ENCODE results near the gene CARD6. TPM values are rescaled to one million over a fixed set of nuclear protein-coding genes. Genes with fewer than 3 reads are reported as not detected.

Gene CARD6
- total and polyA plus RNA-seq, 2 donors (not counting 1 experiment from before 2014, with no cell fraction given), result 0.72 to 2.7 TPM

DNA sequence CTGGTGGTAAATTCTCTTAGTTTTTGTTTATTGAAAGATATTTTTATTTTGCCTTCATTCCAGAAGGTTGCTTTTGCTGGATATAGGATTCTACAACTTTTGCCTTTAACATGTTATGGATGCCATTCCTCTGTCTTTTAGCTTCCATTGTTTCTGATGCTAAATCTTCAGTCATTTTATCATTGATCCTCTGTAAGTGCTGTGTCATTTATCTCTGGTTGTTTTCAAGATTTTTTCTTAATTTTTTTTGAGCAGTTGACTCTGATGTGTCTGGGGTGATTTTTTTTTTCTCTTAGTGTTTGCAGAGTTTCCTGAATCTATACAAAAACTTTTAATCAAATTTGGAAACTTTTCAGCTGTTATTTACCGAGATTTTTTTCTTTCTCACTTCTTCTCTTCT, 6.4 kb downstream of the CARD6 start:
- Mint-ChIP-seq H3K27me3 (no peaks in the 10 kb centered on the region), H3K4me3 (no peak overlapping the region), H3K27ac (no peak overlapping the region), H3K4me1 (peaks cover 8% of the 10 kb centered on the region), H3K9me3 (ENCODE audit: insufficient read depth) (no peaks in the 10 kb centered on the region)
- Histone ChIP-seq H3K27me3 (replicated peaks in 1 of 4; ENCODE audit: control extremely low read depth in 1 of 4, control insufficient read depth in 3 of 4, insufficient read depth in 4 of 4, low read length in 3 of 4) (no peaks in the 10 kb centered on the region), H3K27ac (ENCODE audit: low read length in 2 of 2) (no peak overlapping the region), H3K4me1 (ENCODE audit: control insufficient read depth in 2 of 2, insufficient read depth in 2 of 2, low read length in 2 of 2) (peaks cover 6 to 12% of the 10 kb centered on the region in 2 donors), H3K9ac (ENCODE audit: low read length) (no peak overlapping the region), H3K79me2 (ENCODE audit: control insufficient read depth, insufficient read depth, low read length) (no peaks in the 10 kb centered on the region), H2AFZ (ENCODE audit: insufficient read depth, low read depth, low read length, poor library complexity, severe bottlenecking) (no peak overlapping the region), H3K4me2 (replicated peaks; ENCODE audit: low read depth, low read length, poor library complexity, severe bottlenecking) (no peak overlapping the region), H4K20me1 (ENCODE audit: control insufficient read depth, insufficient read depth, low read length, poor library complexity, severe bottlenecking) (no peaks in the 10 kb centered on the region), H3K4me3 (ENCODE audit: control extremely low read depth in 1 of 5, extremely low read depth in 1 of 5, insufficient read depth in 1 of 5, low read depth in 2 of 5, low read length in 4 of 5) (no peak overlapping the region), H3K9me3 (ENCODE audit: control extremely low read depth in 1 of 3, control insufficient read depth in 2 of 3, insufficient read depth in 1 of 3, low read length in 2 of 3) (peaks cover 0 to 3% (median 0%) of the 10 kb centered on the region in 3 donors), H3K36me3 (replicated peaks in 1 of 2; ENCODE audit: control extremely low read depth in 1 of 2, control insufficient read depth in 1 of 2, extremely low read depth in 1 of 2, insufficient read depth in 2 of 2, low read length in 1 of 2) (no peaks in the 10 kb centered on the region)
- ChIA-PET CTCF (no interaction called here), POLR2A (no interaction called here)
- no peak for TF ChIP-seq EZH2 (IDR thresholded peaks at IDR 0.05; ENCODE audit: borderline replicate concordance, insufficient read depth, low read depth, low read length, poor library complexity, severe bottlenecking)
- TF ChIP-seq, protein P1, sequence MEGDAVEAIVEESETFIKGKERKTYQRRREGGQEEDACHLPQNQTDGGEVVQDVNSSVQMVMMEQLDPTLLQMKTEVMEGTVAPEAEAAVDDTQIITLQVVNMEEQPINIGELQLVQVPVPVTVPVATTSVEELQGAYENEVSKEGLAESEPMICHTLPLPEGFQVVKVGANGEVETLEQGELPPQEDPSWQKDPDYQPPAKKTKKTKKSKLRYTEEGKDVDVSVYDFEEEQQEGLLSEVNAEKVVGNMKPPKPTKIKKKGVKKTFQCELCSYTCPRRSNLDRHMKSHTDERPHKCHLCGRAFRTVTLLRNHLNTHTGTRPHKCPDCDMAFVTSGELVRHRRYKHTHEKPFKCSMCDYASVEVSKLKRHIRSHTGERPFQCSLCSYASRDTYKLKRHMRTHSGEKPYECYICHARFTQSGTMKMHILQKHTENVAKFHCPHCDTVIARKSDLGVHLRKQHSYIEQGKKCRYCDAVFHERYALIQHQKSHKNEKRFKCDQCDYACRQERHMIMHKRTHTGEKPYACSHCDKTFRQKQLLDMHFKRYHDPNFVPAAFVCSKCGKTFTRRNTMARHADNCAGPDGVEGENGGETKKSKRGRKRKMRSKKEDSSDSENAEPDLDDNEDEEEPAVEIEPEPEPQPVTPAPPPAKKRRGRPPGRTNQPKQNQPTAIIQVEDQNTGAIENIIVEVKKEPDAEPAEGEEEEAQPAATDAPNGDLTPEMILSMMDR (IDR thresholded peaks at IDR 0.05), result no peak
- ATAC-seq (ENCODE audit: low read depth) (no peak), DNase-seq (no peak)
- intact Hi-C loops (cut with micrococcal nuclease), result no loop called here
- WGBS (ENCODE audit: insufficient coverage), result no CpG with 5 or more reads among the region's 1 CpG

GRCh38 chr5:40853632-40854192, 12.5 kb downstream of the CARD6 start:
- ChIA-PET POLR2A (no interaction called here), CTCF (no interaction called here)
- no peaks in the 10 kb centered on the region for H3K79me2 ChIP-seq (ENCODE audit: control insufficient read depth, insufficient read depth, low read length)
- Mint-ChIP-seq H3K9me3 (ENCODE audit: insufficient read depth) (no peaks in the 10 kb centered on the region), H3K27ac (no peak overlapping the region), H3K4me3 (no peak overlapping the region), H3K27me3 (no peaks in the 10 kb centered on the region), H3K4me1 (peaks cover 6% of the 10 kb centered on the region)
- no peak overlapping the region for H3K27ac ChIP-seq (ENCODE audit: low read length in 2 of 2)
- DNase-seq, result no peak
- no peak overlapping the region for H3K4me3 ChIP-seq (ENCODE audit: control extremely low read depth in 1 of 5, extremely low read depth in 1 of 5, insufficient read depth in 1 of 5, low read depth in 2 of 5, low read length in 4 of 5)
- H2AFZ ChIP-seq (ENCODE audit: insufficient read depth, low read depth, low read length, poor library complexity, severe bottlenecking), result no peak overlapping the region
- no peaks in the 10 kb centered on the region for H3K9me3 ChIP-seq (ENCODE audit: control extremely low read depth in 1 of 3, control insufficient read depth in 2 of 3, insufficient read depth in 1 of 3, low read length in 2 of 3)
- WGBS (ENCODE audit: insufficient coverage), result 60% methylated on average over 3 of the region's 4 CpGs
- no peak for ATAC-seq (ENCODE audit: low read depth)
- peaks cover 0 to 2% of the 10 kb centered on the region in 2 experiments for H3K36me3 ChIP-seq (replicated peaks in 1 of 2; ENCODE audit: control extremely low read depth in 1 of 2, control insufficient read depth in 1 of 2, extremely low read depth in 1 of 2, insufficient read depth in 2 of 2, low read length in 1 of 2)
- H3K4me2 ChIP-seq (replicated peaks; ENCODE audit: low read depth, low read length, poor library complexity, severe bottlenecking), result no peak overlapping the region
- intact Hi-C loops (cut with micrococcal nuclease), result no loop called here
- no peaks in the 10 kb centered on the region for H3K27me3 ChIP-seq (replicated peaks in 1 of 4; ENCODE audit: control extremely low read depth in 1 of 4, control insufficient read depth in 3 of 4, insufficient read depth in 4 of 4, low read length in 3 of 4)
- H3K9ac ChIP-seq (ENCODE audit: low read length), result no peak overlapping the region
- H3K4me1 ChIP-seq (ENCODE audit: control insufficient read depth in 2 of 2, insufficient read depth in 2 of 2, low read length in 2 of 2), result peaks cover 6 to 12% of the 10 kb centered on the region in 2 donors
- TF ChIP-seq, protein P1 (IDR thresholded peaks at IDR 0.05), result no peak
- H4K20me1 ChIP-seq (ENCODE audit: control insufficient read depth, insufficient read depth, low read length, poor library complexity, severe bottlenecking), result no peaks in the 10 kb centered on the region

Measured in B cell (primary cell).